ENCODE data around the gene MAD1L1.

DNA sequence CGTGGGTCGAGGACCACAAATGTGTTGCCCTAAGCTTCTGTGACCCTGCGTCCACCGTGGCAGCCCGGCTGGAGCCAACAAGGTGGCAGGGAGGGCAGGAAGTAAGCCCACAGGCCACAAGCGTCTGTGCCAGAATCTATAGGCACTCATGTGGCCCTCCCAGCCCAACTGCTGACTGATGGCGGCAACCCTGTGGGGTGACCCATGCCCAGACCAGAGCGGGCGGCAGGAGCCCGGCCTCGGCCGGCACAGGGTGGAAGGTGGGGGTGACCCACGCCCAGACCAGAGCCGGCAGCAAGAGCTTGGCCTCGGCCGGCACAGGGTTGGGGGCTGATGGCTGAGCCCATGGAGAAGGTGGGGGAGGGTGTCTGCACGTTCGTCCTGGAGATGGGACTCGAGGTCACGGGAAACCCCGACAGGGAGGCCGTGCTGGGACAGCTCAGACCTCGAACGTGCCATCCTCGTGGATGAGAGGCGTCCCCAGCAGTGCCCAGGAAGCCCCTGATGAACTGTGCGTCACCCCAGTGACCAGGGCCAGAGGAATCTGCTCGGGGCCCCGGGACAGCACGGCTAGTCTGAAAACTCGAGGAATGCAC lies 381.7 kb downstream of the MAD1L1 start:
- TF ChIP-seq, protein P1, sequence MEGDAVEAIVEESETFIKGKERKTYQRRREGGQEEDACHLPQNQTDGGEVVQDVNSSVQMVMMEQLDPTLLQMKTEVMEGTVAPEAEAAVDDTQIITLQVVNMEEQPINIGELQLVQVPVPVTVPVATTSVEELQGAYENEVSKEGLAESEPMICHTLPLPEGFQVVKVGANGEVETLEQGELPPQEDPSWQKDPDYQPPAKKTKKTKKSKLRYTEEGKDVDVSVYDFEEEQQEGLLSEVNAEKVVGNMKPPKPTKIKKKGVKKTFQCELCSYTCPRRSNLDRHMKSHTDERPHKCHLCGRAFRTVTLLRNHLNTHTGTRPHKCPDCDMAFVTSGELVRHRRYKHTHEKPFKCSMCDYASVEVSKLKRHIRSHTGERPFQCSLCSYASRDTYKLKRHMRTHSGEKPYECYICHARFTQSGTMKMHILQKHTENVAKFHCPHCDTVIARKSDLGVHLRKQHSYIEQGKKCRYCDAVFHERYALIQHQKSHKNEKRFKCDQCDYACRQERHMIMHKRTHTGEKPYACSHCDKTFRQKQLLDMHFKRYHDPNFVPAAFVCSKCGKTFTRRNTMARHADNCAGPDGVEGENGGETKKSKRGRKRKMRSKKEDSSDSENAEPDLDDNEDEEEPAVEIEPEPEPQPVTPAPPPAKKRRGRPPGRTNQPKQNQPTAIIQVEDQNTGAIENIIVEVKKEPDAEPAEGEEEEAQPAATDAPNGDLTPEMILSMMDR (IDR thresholded peaks at IDR 0.05; ENCODE audit: insufficient read depth, low read depth, low read length), result no peak
- no peak for TF ChIP-seq EZH2 (IDR thresholded peaks at IDR 0.05; ENCODE audit: insufficient read depth, low read length)
